Body of pancreas (tissue), 4 donors: Measurements from ENCODE around the gene RBM48.

Experiments used
- CTCF ChIP-seq, 7 experiments: fragments of 450-650 bp in 4 of 7; fragments of 200-600 bp in 3 of 7; sonication (generic) in 3 of 7; IDR thresholded peaks; one replicate each; pipeline ENCODE4 v1.5.1; 2016 to 2019; ENCODE audit warnings: antibody characterized with exemption in 7 of 7
- POLR2A ChIP-seq, 3 donors: fragments of 450-650 bp; IDR thresholded peaks; one replicate each; pipeline ENCODE4 v1.6.1; 2016; ENCODE audit warnings: antibody characterized with exemption in 3 of 3, mild to moderate bottlenecking in 2 of 3

- TF ChIP-seq CTCF (IDR thresholded peaks at IDR 0.05): no peak
- no peak for TF ChIP-seq POLR2A (IDR thresholded peaks at IDR 0.05)
These were observed 5.5 kb upstream of the RBM48 start for GRCh38 chr7:92523110-92523509.
